ENCODE data around the gene ASXL3. TPM values are rescaled to one million over a fixed set of nuclear protein-coding genes. Genes with fewer than 3 reads are reported as not detected.

ASXL3 gene
- total RNA-seq, 1 experiment from 2014 or later = not detected

DNA sequence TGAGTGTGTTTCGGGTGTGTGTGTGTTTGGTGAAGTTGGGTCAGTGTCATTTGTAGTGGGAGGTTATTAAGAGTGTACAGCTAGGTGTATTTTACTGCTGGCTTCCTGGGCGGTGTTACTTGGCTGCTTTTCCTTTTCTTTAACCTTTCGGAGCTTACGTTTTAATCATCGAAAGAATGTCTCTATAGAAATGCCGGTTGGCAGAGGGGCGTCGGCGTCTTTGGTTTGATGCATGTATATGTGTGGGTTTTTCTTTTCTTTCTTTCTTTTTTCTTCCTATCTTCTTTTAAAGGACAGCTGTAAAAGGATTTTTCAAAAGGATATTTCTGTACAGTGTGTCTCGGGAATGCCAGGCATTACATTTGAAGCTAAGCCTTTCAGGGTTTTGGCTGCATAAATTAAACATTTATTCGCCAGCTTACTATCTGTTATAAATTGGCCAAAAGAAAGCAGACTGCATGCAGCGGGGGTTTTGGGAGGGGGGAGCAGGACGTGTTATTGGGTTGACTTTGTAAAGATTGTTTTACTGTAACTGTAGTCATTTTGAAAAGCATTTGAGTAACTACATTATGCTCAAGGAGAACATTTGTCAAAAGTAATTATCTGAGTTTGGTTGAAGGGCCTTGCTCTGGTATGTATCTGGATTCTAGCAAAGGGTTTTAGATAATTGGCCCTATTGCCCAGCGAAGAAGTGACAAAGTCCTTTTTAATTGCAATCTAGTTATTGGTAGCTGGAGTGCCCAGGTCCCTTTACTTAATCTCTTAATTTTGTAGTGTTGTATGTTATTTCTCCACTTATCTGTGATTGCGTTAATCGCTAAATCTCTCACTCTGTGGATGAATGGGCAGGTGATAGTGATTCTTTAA, 1.6 kb downstream of the ASXL3 start:
- H3K27ac ChIP-seq (ENCODE audit: low read depth, low read length) = no peak overlapping the region
- no TSS peak for BruUV-seq (replicated peaks)
- no peaks in the 10 kb centered on the region for H3K27me3 ChIP-seq (ENCODE audit: insufficient read depth, low read length)
- peaks cover 5 to 31% of the 10 kb centered on the region in 2 experiments; a peak in 2 of 4 replicates for H3K9me3 ChIP-seq (ENCODE audit: control insufficient read depth in 1 of 2, insufficient read depth in 1 of 2, low read depth in 1 of 2, low read length in 2 of 2)
- no peak overlapping the region for H3K4me2 ChIP-seq (ENCODE audit: low read length)
- DNase-seq (ENCODE audit: low read depth, low spot score) (no peak), ATAC-seq (no peak)
- no peak overlapping the region for H3K4me3 ChIP-seq (replicated peaks in 1 of 2; ENCODE audit: low read depth in 1 of 2, low read length in 2 of 2)
- no peaks in the 10 kb centered on the region for H3K36me3 ChIP-seq (ENCODE audit: control insufficient read depth in 1 of 2, insufficient read depth in 2 of 2, low read length in 2 of 2)
- intact Hi-C loops (cut with micrococcal nuclease) = no loop called here
- H2AFZ ChIP-seq (ENCODE audit: low read depth, low read length, poor library complexity, severe bottlenecking) = no peak overlapping the region
- RAD21 ChIA-PET (ENCODE audit: low non-redundant PET in 1 of 2, low total read pairs in 2 of 2, uncharacterized antibody in 2 of 2, unreplicated experiment in 2 of 2) = no interaction called here
- no peaks in the 10 kb centered on the region for H3K4me1 ChIP-seq (ENCODE audit: control insufficient read depth in 1 of 2, insufficient read depth in 2 of 2, low read length in 2 of 2)
- H4K20me1 ChIP-seq (ENCODE audit: insufficient read depth) = no peaks in the 10 kb centered on the region
- no peak overlapping the region for H3K9ac ChIP-seq (ENCODE audit: low read length)
- no peaks in the 10 kb centered on the region for H3K79me2 ChIP-seq (ENCODE audit: insufficient read depth, low read length)
- POLR2A ChIA-PET = no interaction called here
- CTCF ChIA-PET = no interaction called here
- no peaks in the 10 kb centered on the region for H3K9me2 ChIP-seq (ENCODE audit: insufficient read depth)
- TF ChIP-seq SP1 (IDR thresholded peaks at IDR 0.05; ENCODE audit: low read depth) = no peak
- no peak for TF ChIP-seq EZH2phosphoT487 (IDR thresholded peaks at IDR 0.05; ENCODE audit: borderline replicate concordance)
- no peak for TF ChIP-seq EZH2 (IDR thresholded peaks at IDR 0.05)

GRCh38 chr18:33580546-33580945, 2.5 kb downstream of the ASXL3 start:
- Histone ChIP-seq H3K4me1 (ENCODE audit: control insufficient read depth in 1 of 2, insufficient read depth in 2 of 2, low read length in 2 of 2) (no peaks in the 10 kb centered on the region), H2AFZ (ENCODE audit: low read depth, low read length, poor library complexity, severe bottlenecking) (no peak overlapping the region), H3K27ac (ENCODE audit: low read depth, low read length) (no peak overlapping the region), H3K4me3 (replicated peaks in 1 of 2; ENCODE audit: low read depth in 1 of 2, low read length in 2 of 2) (no peak overlapping the region), H3K36me3 (ENCODE audit: control insufficient read depth in 1 of 2, insufficient read depth in 2 of 2, low read length in 2 of 2) (no peaks in the 10 kb centered on the region), H4K20me1 (ENCODE audit: insufficient read depth) (no peaks in the 10 kb centered on the region), H3K79me2 (ENCODE audit: insufficient read depth, low read length) (no peaks in the 10 kb centered on the region), H3K27me3 (ENCODE audit: insufficient read depth, low read length) (no peaks in the 10 kb centered on the region), H3K9ac (ENCODE audit: low read length) (no peak overlapping the region), H3K9me3 (ENCODE audit: control insufficient read depth in 1 of 2, insufficient read depth in 1 of 2, low read depth in 1 of 2, low read length in 2 of 2) (peaks cover 5 to 33% of the 10 kb centered on the region in 2 experiments; a peak in 2 of 4 replicates), H3K4me2 (ENCODE audit: low read length) (no peak overlapping the region), H3K9me2 (ENCODE audit: insufficient read depth) (no peaks in the 10 kb centered on the region)
- RAD21 ChIA-PET (ENCODE audit: low non-redundant PET in 1 of 2, low total read pairs in 2 of 2, uncharacterized antibody in 2 of 2, unreplicated experiment in 2 of 2) = no interaction called here
- no peak for DNase-seq (ENCODE audit: low read depth, low spot score)
- no peak for ATAC-seq
- POLR2A ChIA-PET = no interaction called here
- BruUV-seq (replicated peaks) = no TSS peak
- intact Hi-C loops (cut with micrococcal nuclease) = no loop called here
- TF ChIP-seq TCF7L2 (IDR thresholded peaks at IDR 0.05; ENCODE audit: borderline replicate concordance, extremely low read depth, insufficient read depth, insufficient read length) (no peak), CTCF (IDR thresholded peaks at IDR 0.05 in 2 of 3, conservative IDR thresholded peaks at IDR 0.05 in 1 of 3; ENCODE audit: borderline replicate concordance in 1 of 3, insufficient read depth in 1 of 3, low read depth in 2 of 3, low read length in 2 of 3) (no peak), POLR2AphosphoS5 (IDR thresholded peaks at IDR 0.05; ENCODE audit: low read depth, low read length) (no peak)
- CTCF ChIA-PET = no interaction called here

Data from HCT116 (cell line).